Neural cell (in vitro differentiated cells): ENCODE data around the gene TMEM53. TPM values are rescaled to one million over a fixed set of nuclear protein-coding genes. Genes with fewer than 3 reads are reported as not detected.

Experiments
- H2AFZ ChIP-seq: fragments of 200-600, 300-800 bp; sonication (generic), shearing (Covaris generic); 2 replicates; pipeline ENCODE4 v1.6.0; 2014; ENCODE audit warnings: low read depth, mild to moderate bottlenecking, antibody characterized with exemption, low read length, moderate library complexity
- H3F3A ChIP-seq: fragments of 200-600 bp; shearing (Covaris generic); 2 replicates; pipeline ENCODE4 v1.6.1; 2016; ENCODE audit warnings: mild to moderate bottlenecking, moderate library complexity, mixed read lengths, antibody characterized with exemption, low read length; ENCODE audit not compliant: insufficient read depth, poor library complexity, severe bottlenecking
- H3K27ac ChIP-seq: fragments of 200-600, 300-800 bp; sonication (generic), shearing (Covaris generic); 2 replicates; pipeline ENCODE4 v1.5.1; 2014; ENCODE audit warnings: mild to moderate bottlenecking, low read length, moderate library complexity
- H3K27me3 ChIP-seq: fragments of 300-800, 200-600 bp; sonication (generic), shearing (Covaris generic); 2 replicates; pipeline ENCODE4 v1.6.0; 2014; ENCODE audit warnings: mild to moderate bottlenecking, low read depth, low read length, moderate library complexity; ENCODE audit not compliant: insufficient read depth
- H3K36me3 ChIP-seq: fragments of 300-800, 200-600 bp; sonication (generic), shearing (Covaris generic); 2 replicates; pipeline ENCODE4 v1.5.1; 2014; ENCODE audit warnings: mild to moderate bottlenecking, antibody characterized with exemption, low read length, moderate library complexity; ENCODE audit not compliant: insufficient read depth
- H3K4me2 ChIP-seq: fragments of 300-800, 200-600 bp; sonication (generic), shearing (Covaris generic); 2 replicates; pipeline ENCODE4 v1.6.0; 2014; ENCODE audit warnings: mild to moderate bottlenecking, low read length
- H3K4me3 ChIP-seq: fragments of 300-800, 200-600 bp; sonication (generic), shearing (Covaris generic); 2 replicates; pipeline ENCODE4 v1.5.1; 2014; ENCODE audit warnings: mild to moderate bottlenecking, low read length, moderate library complexity
- H3K79me2 ChIP-seq: fragments of 200-600 bp; shearing (Covaris generic); replicated peaks from 2 replicates; pipeline ENCODE4 v1.6.0; 2014; ENCODE audit warnings: mild to moderate bottlenecking, low read length, moderate library complexity; ENCODE audit not compliant: insufficient read depth
- H3K9ac ChIP-seq: fragments of 300-800, 200-600 bp; sonication (generic), shearing (Covaris generic); 2 replicates; pipeline ENCODE4 v1.6.1; 2016; ENCODE audit warnings: mild to moderate bottlenecking, low read length, mixed read lengths
- H3K9me2 ChIP-seq: fragments of 200-600 bp; shearing (Covaris generic); 2 replicates; pipeline ENCODE4 v1.6.1; 2016; ENCODE audit warnings: mild to moderate bottlenecking, low read length, mixed read lengths; ENCODE audit not compliant: insufficient read depth
- H3K9me3 ChIP-seq: fragments of 200-600, 300-800 bp; sonication (generic), shearing (Covaris generic); 2 replicates; pipeline ENCODE4 v1.6.1; 2016; ENCODE audit warnings: mild to moderate bottlenecking, mixed run types, low read length, moderate library complexity, mixed read lengths
- H4K20me1 ChIP-seq: fragments of 200-600 bp; shearing (Covaris generic); 2 replicates; pipeline ENCODE4 v1.6.1; 2016; ENCODE audit warnings: mild to moderate bottlenecking, mixed run types; ENCODE audit not compliant: insufficient read depth
- EP300 ChIP-seq: fragments of 450-650 bp; conservative IDR thresholded peaks from 2 replicates; pipeline ENCODE4 v1.6.1; 2014; ENCODE audit warnings: antibody characterized with exemption, mild to moderate bottlenecking, moderate library complexity; ENCODE audit not compliant: poor library complexity, severe bottlenecking
- EZH2 ChIP-seq: fragments of 200-600, 300-800 bp; shearing (Covaris generic), sonication (generic); IDR thresholded peaks from 2 replicates; pipeline ENCODE4 v1.6.1; 2014; ENCODE audit warnings: antibody characterized with exemption, low read length, borderline replicate concordance, mild to moderate bottlenecking; ENCODE audit not compliant: insufficient read depth, poor library complexity, severe bottlenecking
- MXI1 ChIP-seq: fragments of 450-650 bp; conservative IDR thresholded peaks from 2 replicates; pipeline ENCODE4 v1.6.1; 2014; ENCODE audit warnings: antibody characterized with exemption, mild to moderate bottlenecking; ENCODE audit not compliant: poor library complexity, severe bottlenecking
- POLR2AphosphoS5 ChIP-seq: IDR thresholded peaks from 2 replicates; pipeline ENCODE4 v1.6.1; 2012
- RAD21 ChIP-seq: fragments of 450-650 bp; conservative IDR thresholded peaks from 2 replicates; pipeline ENCODE4 v1.6.1; 2014; ENCODE audit warnings: antibody characterized with exemption, mild to moderate bottlenecking, moderate library complexity
- REST ChIP-seq: IDR thresholded peaks from 2 replicates; pipeline ENCODE4 v1.6.1; 2012; ENCODE audit warnings: borderline replicate concordance
- SMC3 ChIP-seq: fragments of 450-650 bp; conservative IDR thresholded peaks from 2 replicates; pipeline ENCODE4 v1.6.1; 2014; ENCODE audit warnings: antibody characterized with exemption, mild to moderate bottlenecking, moderate library complexity; ENCODE audit not compliant: poor library complexity
- TAF1 ChIP-seq: IDR thresholded peaks from 2 replicates; pipeline ENCODE4 v1.6.1; 2012; ENCODE audit warnings: low read depth
- polyA plus RNA-seq: library from polyadenylated mRNA; depleted of rRNA; stranded (reverse); fragments of >200 nt; gene quantifications from 2 replicates; pipeline ENCODE4 v1.2.3, GENCODE V29; 2014
- TF ChIP-seq, protein P1 (sequence below): fragments of 450-650 bp; IDR thresholded peaks from 2 replicates; pipeline ENCODE4 v1.5.1; 2014; ENCODE audit warnings: antibody characterized with exemption, mild to moderate bottlenecking, moderate library complexity; ENCODE audit not compliant: poor library complexity, severe bottlenecking

The TMEM53 gene
- polyA plus RNA-seq, 1 donor from 2014 or later, result 13.4 TPM

DNA sequence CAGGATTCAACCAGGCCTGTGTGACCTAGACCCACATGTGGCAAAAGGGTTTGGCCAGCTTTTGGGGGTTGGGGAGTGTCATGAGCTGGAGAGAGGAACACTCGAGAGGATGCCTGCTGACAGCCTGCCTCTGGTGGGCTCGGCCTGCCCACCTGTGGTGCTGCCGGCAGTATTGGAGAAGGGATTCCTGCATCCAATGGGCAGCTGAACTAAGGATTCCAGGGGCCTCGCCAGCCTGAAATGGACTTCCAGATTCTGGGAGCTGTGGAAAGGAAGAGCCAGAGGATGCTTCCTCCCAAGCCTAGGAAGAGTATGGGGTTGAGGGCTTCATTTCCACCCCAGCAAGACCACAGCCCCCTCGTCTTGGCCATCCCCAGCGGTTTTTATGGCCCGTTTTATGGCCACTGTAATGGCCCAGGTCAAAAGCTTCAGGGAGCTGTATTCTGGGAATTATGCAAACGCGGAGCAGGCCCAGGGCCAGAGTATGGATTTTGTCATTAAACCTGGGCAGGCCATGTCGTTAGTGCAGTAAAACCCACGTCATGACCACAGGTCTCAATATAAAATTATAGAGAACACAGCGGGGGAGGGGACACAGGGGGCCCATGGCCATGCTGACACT, 63.6 kb downstream of the TMEM53 start:
- H4K20me1 ChIP-seq, result no peaks in the 10 kb centered on the region
- H3K36me3 ChIP-seq, result no peaks in the 10 kb centered on the region
- H3K27ac ChIP-seq, result no peak overlapping the region
- H3F3A ChIP-seq, result no peaks in the 10 kb centered on the region
- H3K9me3 ChIP-seq, result no peaks in the 10 kb centered on the region
- H3K9ac ChIP-seq, result no peak overlapping the region
- no peak overlapping the region for H3K4me2 ChIP-seq
- no peaks in the 10 kb centered on the region for H3K9me2 ChIP-seq
- no peak overlapping the region for H3K4me3 ChIP-seq
- no peaks in the 10 kb centered on the region for H3K79me2 ChIP-seq
- TF ChIP-seq TAF1 (no peak), MXI1 (no peak), SMC3 (no peak), POLR2AphosphoS5 (no peak), EZH2 (no peak), REST (no peak), EP300 (no peak), RAD21 (no peak)
- TF ChIP-seq, protein P1, sequence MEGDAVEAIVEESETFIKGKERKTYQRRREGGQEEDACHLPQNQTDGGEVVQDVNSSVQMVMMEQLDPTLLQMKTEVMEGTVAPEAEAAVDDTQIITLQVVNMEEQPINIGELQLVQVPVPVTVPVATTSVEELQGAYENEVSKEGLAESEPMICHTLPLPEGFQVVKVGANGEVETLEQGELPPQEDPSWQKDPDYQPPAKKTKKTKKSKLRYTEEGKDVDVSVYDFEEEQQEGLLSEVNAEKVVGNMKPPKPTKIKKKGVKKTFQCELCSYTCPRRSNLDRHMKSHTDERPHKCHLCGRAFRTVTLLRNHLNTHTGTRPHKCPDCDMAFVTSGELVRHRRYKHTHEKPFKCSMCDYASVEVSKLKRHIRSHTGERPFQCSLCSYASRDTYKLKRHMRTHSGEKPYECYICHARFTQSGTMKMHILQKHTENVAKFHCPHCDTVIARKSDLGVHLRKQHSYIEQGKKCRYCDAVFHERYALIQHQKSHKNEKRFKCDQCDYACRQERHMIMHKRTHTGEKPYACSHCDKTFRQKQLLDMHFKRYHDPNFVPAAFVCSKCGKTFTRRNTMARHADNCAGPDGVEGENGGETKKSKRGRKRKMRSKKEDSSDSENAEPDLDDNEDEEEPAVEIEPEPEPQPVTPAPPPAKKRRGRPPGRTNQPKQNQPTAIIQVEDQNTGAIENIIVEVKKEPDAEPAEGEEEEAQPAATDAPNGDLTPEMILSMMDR, result no peak
- peaks cover under 1% of the 10 kb centered on the region for H3K27me3 ChIP-seq
- H2AFZ ChIP-seq, result no peak overlapping the region

GRCh38 chr1:44609768-44610526, 64.3 kb downstream of the TMEM53 start:
- Histone ChIP-seq H3K4me3 (no peak overlapping the region), H3K79me2 (no peaks in the 10 kb centered on the region), H3F3A (no peaks in the 10 kb centered on the region), H3K36me3 (no peaks in the 10 kb centered on the region), H3K9me3 (no peaks in the 10 kb centered on the region), H4K20me1 (no peaks in the 10 kb centered on the region), H3K9me2 (no peaks in the 10 kb centered on the region), H3K27ac (no peak overlapping the region), H3K9ac (no peak overlapping the region), H3K27me3 (no peaks in the 10 kb centered on the region), H2AFZ (no peak overlapping the region), H3K4me2 (no peak overlapping the region)
- no peak for TF ChIP-seq REST
- TF ChIP-seq EP300, result no peak
- TF ChIP-seq, protein P1, result no peak
- TF ChIP-seq MXI1, result no peak
- no peak for TF ChIP-seq POLR2AphosphoS5
- TF ChIP-seq TAF1, result no peak
- no peak for TF ChIP-seq SMC3
- no peak for TF ChIP-seq EZH2
- no peak for TF ChIP-seq RAD21
